A549 (cell line): Measurements from ENCODE around the gene NTRK3. TPM values are rescaled to one million over a fixed set of nuclear protein-coding genes. Genes with fewer than 3 reads are reported as not detected.

Experiments
- ATAC-seq, 2 experiments: fragments of 200-7000 bp in 1 of 2; fragments of >200 bp in 1 of 2; cut with Nextera tagmentation in 1 of 2; cut with Tn5 transposase in 1 of 2; 3 replicates each; pipeline versions ENCODE4 v1.8.0 to v1.9.1; 2018 to 2020; ENCODE audit warnings: mild to moderate bottlenecking in 1 of 2, moderate library complexity in 1 of 2
- CTCF ChIA-PET: fragments of 300-600 bp; sonication (Branson Sonifier 250); formaldehyde crosslinking; extraction: SDS; loops from one replicate; lab custom pipeline; 2021; ENCODE audit warnings: antibody characterized with exemption, inconsistent platforms; lab: Yijun Ruan, JAX
- POLR2A ChIA-PET: fragments of 350-600 bp; formaldehyde crosslinking; extraction: SDS; loops from one replicate; lab custom pipeline; 2021; ENCODE audit warnings: antibody characterized with exemption, inconsistent platforms; lab: Yijun Ruan, JAX
- DNase-seq, 2 experiments: peaks; one replicate each; pipeline versions ENCODE4 v3.0.0 to v3.0.0-alpha.2; 2011 to 2016; ENCODE audit warnings: low read depth in 1 of 2, low spot score in 1 of 2
- FAIRE-seq: peaks from 2 replicates; lab custom pipeline; 2011; peaks lifted over from hg19 to GRCh38; lab: Jason Lieb, UNC
- H3K27ac ChIP-seq, 2 experiments: fragments of >200 bp; sonication (Bioruptor Twin); formaldehyde crosslinking; 3 replicates each; pipeline ENCODE4 v1.5.1; 2016 to 2017
- H3K4me1 ChIP-seq: fragments of >200 bp; sonication (Bioruptor Twin); formaldehyde crosslinking; 3 replicates; pipeline ENCODE4 v1.6.1; 2016
- H3K4me2 ChIP-seq: fragments of >200 bp; sonication (Bioruptor Twin); formaldehyde crosslinking; 3 replicates; pipeline ENCODE4 v1.6.1; 2016
- H3K4me3 ChIP-seq: fragments of >200 bp; sonication (Bioruptor Twin); formaldehyde crosslinking; 3 replicates; pipeline ENCODE4 v1.5.1; 2016
- H3K9me3 ChIP-seq: fragments of >200 bp; sonication (Bioruptor Twin); formaldehyde crosslinking; 3 replicates; pipeline ENCODE4 v1.6.1; 2016
- CEBPB ChIP-seq, 2 experiments: fragments of >200 bp in 1 of 2; sonication (Bioruptor Twin) in 1 of 2; formaldehyde crosslinking in 1 of 2; IDR thresholded peaks; 2 replicates each; pipeline ENCODE4 v1.6.1; 2012 to 2016
- EP300 ChIP-seq, 2 experiments: fragments of >200 bp; sonication (Bioruptor Twin); formaldehyde crosslinking; IDR thresholded peaks; 2 replicates in 1 of 2; 3 replicates in 1 of 2; pipeline ENCODE4 v1.6.1; 2016 to 2017
- ESRRA ChIP-seq: fragments of 150-350 bp; IDR thresholded peaks from 2 replicates; pipeline ENCODE4 v1.6.1; 2014; ENCODE audit warnings: mild to moderate bottlenecking, low read length, borderline replicate concordance
- FOSB ChIP-seq: fragments of 250-450 bp; sonication (Bioruptor Pico); IDR thresholded peaks from 2 replicates; pipeline ENCODE4 v1.5.0; 2020; ENCODE audit warnings: mild to moderate bottlenecking, moderate library complexity
- GATA3 ChIP-seq: IDR thresholded peaks from 2 replicates; pipeline ENCODE4 v1.6.1; 2012; ENCODE audit warnings: borderline replicate concordance
- JUN ChIP-seq, 2 experiments: fragments of >200 bp; sonication (Bioruptor Twin); formaldehyde crosslinking; IDR thresholded peaks; 2 replicates in 1 of 2; 3 replicates in 1 of 2; pipeline ENCODE4 v1.6.1; 2016 to 2017
- MAFK ChIP-seq: fragments of 450-650 bp; IDR thresholded peaks from 2 replicates; pipeline ENCODE4 v1.6.1; 2014; ENCODE audit not compliant: partially characterized antibody
- MAZ ChIP-seq: fragments of 150-350 bp; IDR thresholded peaks from 2 replicates; pipeline ENCODE4 v1.6.1; 2014; ENCODE audit warnings: antibody characterized with exemption, low read depth, low read length, borderline replicate concordance
- MYC ChIP-seq: IDR thresholded peaks from 2 replicates; pipeline ENCODE4 v1.6.1; 2012; ENCODE audit warnings: mild to moderate bottlenecking, inconsistent platforms, low read length, improper control_type of control experiment, borderline replicate concordance
- PHF8 ChIP-seq: fragments of 200-600 bp; sonication (generic); IDR thresholded peaks from 2 replicates; pipeline ENCODE4 v1.6.1; 2016; ENCODE audit warnings: low read depth, mild to moderate bottlenecking, antibody characterized with exemption, moderate library complexity, borderline replicate concordance
- POLR2A ChIP-seq: IDR thresholded peaks from 2 replicates; pipeline ENCODE4 v1.6.1; 2012; ENCODE audit warnings: mild to moderate bottlenecking, low read length
- POLR2AphosphoS2 ChIP-seq: conservative IDR thresholded peaks from 2 replicates; pipeline ENCODE4 v1.6.1; 2012; ENCODE audit warnings: low read length, improper control_type of control experiment, inconsistent platforms
- REST ChIP-seq: fragments of 200-600 bp; sonication (generic); IDR thresholded peaks from 2 replicates; pipeline ENCODE4 v1.6.1; 2016; ENCODE audit warnings: antibody characterized with exemption, mild to moderate bottlenecking, moderate library complexity
- SREBF2 ChIP-seq: fragments of 450-650 bp; IDR thresholded peaks from 2 replicates; pipeline ENCODE4 v1.6.1; 2014; ENCODE audit warnings: mild to moderate bottlenecking, moderate library complexity
- WGBS: methylation state at CpG from one replicate; pipeline ENCODE4 v1.1.6; 2017; ENCODE audit errors: missing lambda C conversion rate; 5-methylcytosine and 5-hydroxymethylcytosine counted together
- polyA plus RNA-seq, 4 experiments: library from polyadenylated mRNA; depleted of rRNA in 3 of 4; stranded (reverse); fragments of >200 nt; fragmentation: RNase III in 1 of 4; extraction: RNeasy Plus Mini Kit Qiagen cat#74134 plus additional on column Dnase treatment in 1 of 4; gene quantifications; 2 replicates in 3 of 4; 3 replicates in 1 of 4; pipeline ENCODE4 v1.2.3, GENCODE V29; 2011 to 2017
- TF ChIP-seq, protein P1 (sequence below): fragments of 250-450 bp; sonication (Bioruptor Pico); IDR thresholded peaks from 2 replicates; pipeline ENCODE4 v1.5.0; 2021; ENCODE audit warnings: mild to moderate bottlenecking, moderate library complexity, borderline replicate concordance

Gene NTRK3
- polyA plus RNA-seq, 2 of the 4 experiments (the other 2 are of a cell fraction), result 55.0 to 55.2 TPM

GRCh38 chr15:87871258-87871681, 385.3 kb downstream of the NTRK3 start:
- Histone ChIP-seq H3K4me1 (peaks cover 15% of the 10 kb centered on the region; the same call in 2 of the 3 replicates), H3K9me3 (no peaks in the 10 kb centered on the region), H3K4me2 (peak overlapping the region; percentile 33; the same call in 1 of the 3 replicates)
- no peak for FAIRE-seq
- POLR2A ChIA-PET, result no interaction called here
- TF ChIP-seq POLR2A (no peak), EP300 (IDR thresholded peaks at IDR 0.05) (peak in 1 of 2 experiments; percentile 38; a peak in 1 of 5 replicates), REST (no peak), MAFK (peak; percentile 30), FOSB (CRISPR knock-in tag) (no peak), CEBPB (IDR thresholded peaks at IDR 0.05) (no peak)
- TF ChIP-seq, all 56 proteins: peak for 2
- WGBS, result 33% methylated on average over 2 of the region's 2 CpGs
- Histone ChIP-seq H3K27ac (peak overlapping the region in 1 of 2 experiments; percentile 4; a peak in 1 of 6 replicates), H3K4me3 (no peak overlapping the region)
- CTCF ChIA-PET, result no interaction called here
- no peak for DNase-seq
- peak in 1 of 2 experiments; percentile 51; a peak in 3 of 6 replicates for ATAC-seq

GRCh38 chr15:87866961-87867360, 389.6 kb downstream of the NTRK3 start:
- Histone ChIP-seq H3K27ac (no peak overlapping the region), H3K4me2 (no peak overlapping the region), H3K4me1 (peaks cover 6% of the 10 kb centered on the region; the same call in 1 of the 3 replicates), H3K4me3 (no peak overlapping the region), H3K9me3 (no peaks in the 10 kb centered on the region)
- ChIA-PET CTCF (interaction anchor here (0.9 kb wide), 1 partner anchor 1243 kb away, joined by 3 read pairs; no protein-coding TSS in a partner anchor), POLR2A (no interaction called here)
- DNase-seq (no peak), FAIRE-seq (no peak), ATAC-seq (no peak)
- TF ChIP-seq MAZ, result no peak
- TF ChIP-seq MAFK, result no peak
- TF ChIP-seq EP300 (IDR thresholded peaks at IDR 0.05), result no peak
- no peak for TF ChIP-seq GATA3
- TF ChIP-seq POLR2AphosphoS2, result no peak
- TF ChIP-seq PHF8, result no peak
- TF ChIP-seq SREBF2, result no peak
- 8% methylated on average over 3 of the region's 3 CpGs for WGBS

- ATAC-seq, result no peak
- no peak overlapping the region for H3K4me2 ChIP-seq
- POLR2A ChIA-PET, result no interaction called here
- DNase-seq, result no peak
- no peaks in the 10 kb centered on the region for H3K4me1 ChIP-seq
- no peak for FAIRE-seq
- WGBS, result 18% methylated on average over 5 of the region's 5 CpGs
- TF ChIP-seq ESRRA, result no peak
- no peak for TF ChIP-seq GATA3
- TF ChIP-seq REST, result peak; percentile 87
- H3K27ac ChIP-seq, result no peak overlapping the region
- no peak overlapping the region for H3K4me3 ChIP-seq
- H3K9me3 ChIP-seq, result no peaks in the 10 kb centered on the region
- CTCF ChIA-PET, result no interaction called here
Measured at GRCh38 chr15:87863152-87863551, 393.4 kb downstream of the NTRK3 start.

DNA sequence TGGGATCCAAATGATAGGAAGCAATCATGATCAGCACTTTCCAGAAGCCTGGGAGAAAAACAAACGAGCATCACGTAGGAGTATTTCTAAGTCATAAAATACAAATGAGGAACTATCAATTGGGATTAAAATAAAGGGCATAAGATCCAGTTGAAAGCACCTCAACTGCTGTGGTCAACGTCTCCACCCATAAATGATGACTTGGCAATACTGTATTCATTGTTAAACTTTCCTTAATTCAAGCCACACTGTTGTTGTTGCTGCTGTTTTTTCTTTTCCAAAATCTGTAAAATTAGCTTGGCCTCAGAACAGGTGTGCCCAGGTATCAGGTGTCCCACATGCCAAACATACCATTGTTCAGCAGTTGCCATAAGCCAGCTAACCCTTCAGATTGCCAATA, 395.8 kb downstream of the NTRK3 start:
- no peaks in the 10 kb centered on the region for H3K4me1 ChIP-seq
- ATAC-seq (no peak), DNase-seq (no peak), FAIRE-seq (peak; percentile 7)
- no peaks in the 10 kb centered on the region for H3K9me3 ChIP-seq
- no peak overlapping the region for H3K27ac ChIP-seq
- CTCF ChIA-PET, result no interaction called here
- TF ChIP-seq, protein P1, sequence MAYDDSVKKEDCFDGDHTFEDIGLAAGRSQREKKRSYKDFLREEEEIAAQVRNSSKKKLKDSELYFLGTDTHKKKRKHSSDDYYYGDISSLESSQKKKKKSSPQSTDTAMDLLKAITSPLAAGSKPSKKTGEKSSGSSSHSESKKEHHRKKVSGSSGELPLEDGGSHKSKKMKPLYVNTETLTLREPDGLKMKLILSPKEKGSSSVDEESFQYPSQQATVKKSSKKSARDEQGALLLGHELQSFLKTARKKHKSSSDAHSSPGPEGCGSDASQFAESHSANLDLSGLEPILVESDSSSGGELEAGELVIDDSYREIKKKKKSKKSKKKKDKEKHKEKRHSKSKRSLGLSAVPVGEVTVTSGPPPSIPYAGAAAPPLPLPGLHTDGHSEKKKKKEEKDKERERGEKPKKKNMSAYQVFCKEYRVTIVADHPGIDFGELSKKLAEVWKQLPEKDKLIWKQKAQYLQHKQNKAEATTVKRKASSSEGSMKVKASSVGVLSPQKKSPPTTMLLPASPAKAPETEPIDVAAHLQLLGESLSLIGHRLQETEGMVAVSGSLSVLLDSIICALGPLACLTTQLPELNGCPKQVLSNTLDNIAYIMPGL (CRISPR knock-in tag), result no peak
- TF ChIP-seq JUN (IDR thresholded peaks at IDR 0.05) (no peak), POLR2AphosphoS2 (no peak), MYC (no peak), MAFK (peak; percentile 90)
- WGBS, result 2% methylated on average over 3 of the region's 3 CpGs
- no peak overlapping the region for H3K4me2 ChIP-seq
- POLR2A ChIA-PET, result no interaction called here
- no peak overlapping the region for H3K4me3 ChIP-seq
